Stimulated activated CD8-positive, alpha-beta memory T cell treated with anti-CD3 and anti-CD28 coated beads, Interleukin-15, amount 100 ng/mL, for 24 hours (primary cell): ENCODE measurements around the gene ERC1.
"Not testable (repeated sequence)": the region's sequence is repeated elsewhere in the genome, so short reads cannot be mapped to it uniquely, and the experiment has no call there.

ENCODE experiments used
- DNase-seq: peaks from one replicate; pipeline ENCODE4 v3.0.0-alpha.2; 2020; ENCODE audit warnings: low read depth

The ERC1 gene

DNA sequence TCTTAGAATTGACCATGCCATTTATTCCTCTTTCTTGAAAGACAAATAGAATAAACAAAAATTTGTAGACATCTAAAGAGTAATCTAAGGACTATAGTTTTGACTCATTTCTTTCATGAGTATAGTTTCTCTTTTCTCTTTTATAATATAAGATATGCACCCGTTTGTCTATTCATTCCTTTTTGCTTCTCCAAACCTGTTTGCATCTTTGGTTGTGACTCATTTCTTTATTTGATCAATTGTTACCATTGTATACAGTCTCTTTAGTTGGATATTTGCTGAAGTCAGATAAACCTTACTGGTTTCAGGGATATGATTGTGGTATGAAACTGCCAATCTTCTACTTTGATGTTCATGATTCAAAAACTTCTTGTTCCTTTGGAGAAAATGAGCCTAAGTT is 334.6 kb downstream of the ERC1 start:
- DNase-seq: no peak

DNA sequence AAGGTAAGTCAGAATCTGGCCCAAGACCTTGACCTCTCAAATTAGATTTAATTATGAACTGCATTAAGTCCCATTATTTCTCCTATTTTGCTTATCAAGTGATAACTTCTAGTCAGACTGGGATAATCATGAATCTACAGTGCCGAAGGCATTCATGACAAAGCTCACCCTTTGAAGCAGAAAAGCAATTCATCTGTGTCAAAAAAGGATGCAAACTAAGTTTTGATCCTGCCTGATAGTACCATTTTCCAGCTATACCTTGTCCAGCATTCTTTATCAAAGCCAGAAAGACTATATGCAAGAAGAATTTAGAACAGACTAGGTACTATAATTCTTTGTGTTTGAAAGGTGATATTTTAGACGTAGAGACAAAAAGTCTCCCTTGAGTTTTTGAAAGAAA is 335.2 kb downstream of the ERC1 start:
- DNase-seq: no peak

- no peak for DNase-seq
Observed at GRCh38 chr12:1328391-1328790, 337.4 kb downstream of the ERC1 start.

DNA sequence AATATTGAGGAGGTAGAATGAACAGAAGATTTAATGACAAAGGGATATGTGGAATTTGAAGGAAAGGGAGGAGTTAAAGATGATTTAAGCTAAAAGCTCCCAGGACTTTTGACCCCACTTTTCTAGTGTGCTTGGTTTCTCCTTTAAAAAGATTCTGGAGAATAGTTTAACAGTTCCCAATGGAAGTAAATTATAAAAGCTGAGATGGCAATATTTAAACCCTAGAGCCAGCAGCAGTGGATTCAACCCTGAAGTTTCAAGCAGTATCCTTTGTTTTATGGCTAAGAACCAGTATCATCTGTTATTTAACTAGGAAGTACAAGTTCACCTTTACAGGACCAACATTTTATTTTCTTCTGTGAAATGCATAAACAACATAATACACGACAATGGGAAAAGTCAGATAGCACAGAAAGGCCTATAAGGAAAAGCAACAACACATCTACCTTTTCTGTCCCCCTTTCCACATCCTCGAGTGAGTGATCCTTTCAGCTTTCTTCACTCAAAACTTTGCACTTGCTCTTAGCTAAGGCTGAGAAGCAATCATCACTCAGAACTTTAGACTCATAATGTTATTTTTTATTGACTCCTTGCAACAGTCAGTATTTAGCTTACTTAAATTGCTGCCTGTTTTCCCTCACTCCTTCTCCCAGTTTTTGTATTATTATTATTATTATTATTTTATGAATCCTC is 338.9 kb downstream of the ERC1 start:
- DNase-seq: no peak

- DNase-seq: no peak
Observed at GRCh38 chr12:1330477-1330827, 339.4 kb downstream of the ERC1 start.

DNA sequence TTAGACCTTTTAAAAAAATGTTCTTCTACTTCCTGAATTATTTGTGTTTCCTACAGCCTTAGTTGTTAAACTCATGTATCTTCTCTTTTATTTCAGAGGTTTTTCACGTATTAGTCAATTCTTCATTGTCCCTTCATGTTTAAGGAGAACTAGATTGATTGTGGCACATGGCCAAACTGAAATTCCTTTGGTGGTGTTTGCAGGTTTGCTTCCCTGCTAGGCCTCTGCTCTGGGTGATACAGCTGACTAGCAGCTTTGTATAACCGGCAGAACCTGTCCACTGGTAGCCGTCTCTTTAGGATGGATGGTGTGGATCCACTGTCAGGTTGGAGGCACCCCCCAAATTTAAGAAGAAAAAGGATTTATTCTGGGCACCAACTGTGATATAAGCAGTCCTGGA is 341.3 kb downstream of the ERC1 start:
- DNase-seq: no peak

DNA sequence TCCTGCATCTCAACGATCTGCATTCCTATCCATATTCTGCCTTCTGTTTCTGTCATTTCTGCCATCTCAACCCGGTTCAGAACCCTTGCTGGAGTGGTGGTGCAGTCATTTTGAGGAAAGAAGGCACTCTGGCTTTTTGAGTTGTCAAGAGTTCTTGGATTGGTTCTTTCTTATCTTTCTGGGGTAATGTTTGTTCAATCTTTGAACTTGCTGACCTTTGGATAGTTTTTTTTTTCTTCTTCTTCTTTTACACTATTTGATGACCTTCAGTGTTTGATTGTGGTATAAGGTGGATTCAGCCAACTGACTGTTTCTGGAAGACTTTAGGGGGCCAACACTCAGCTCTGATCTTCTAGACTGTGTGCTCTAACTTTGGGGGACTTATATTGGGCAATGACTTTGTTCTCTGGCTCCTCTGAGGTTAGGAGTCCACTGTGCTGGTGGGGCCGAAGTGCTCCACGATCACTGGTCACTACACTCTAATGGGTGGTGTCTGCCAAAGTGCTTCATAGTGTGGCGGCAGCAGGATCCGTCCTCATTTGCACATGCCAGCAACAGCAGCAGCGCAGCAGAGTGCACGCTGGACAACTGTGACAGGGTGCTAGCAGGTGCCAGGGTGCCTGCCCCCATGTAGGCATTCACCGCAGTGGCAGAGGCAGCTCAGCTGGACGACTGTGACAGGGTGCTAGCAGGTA is 347.6 kb downstream of the ERC1 start:
- no peak for DNase-seq

- DNase-seq: not testable (repeated sequence)
Observed at GRCh38 chr12:1339178-1339541, 348.1 kb downstream of the ERC1 start.

- no peak for DNase-seq
Observed at GRCh38 chr12:1339618-1340319, 348.7 kb downstream of the ERC1 start.

GRCh38 chr12:1341270-1341669 is 350.2 kb downstream of the ERC1 start:
- DNase-seq: not testable (repeated sequence)

- DNase-seq: no peak
Observed at GRCh38 chr12:1343422-1343821, 352.4 kb downstream of the ERC1 start.

- no peak for DNase-seq
Observed at GRCh38 chr12:1344245-1344644, 353.2 kb downstream of the ERC1 start.

GRCh38 chr12:1346126-1346525 is 355.1 kb downstream of the ERC1 start:
- no peak for DNase-seq

- DNase-seq: no peak
Observed at GRCh38 chr12:1347294-1347693, 356.3 kb downstream of the ERC1 start.

GRCh38 chr12:1348606-1349005 is 357.6 kb downstream of the ERC1 start:
- DNase-seq: no peak

- no peak for DNase-seq
Observed at GRCh38 chr12:1350055-1350933, 359.3 kb downstream of the ERC1 start.

GRCh38 chr12:1350934-1351240 is 359.9 kb downstream of the ERC1 start:
- DNase-seq: no peak

GRCh38 chr12:1351926-1352325 is 360.9 kb downstream of the ERC1 start:
- DNase-seq: no peak

DNA sequence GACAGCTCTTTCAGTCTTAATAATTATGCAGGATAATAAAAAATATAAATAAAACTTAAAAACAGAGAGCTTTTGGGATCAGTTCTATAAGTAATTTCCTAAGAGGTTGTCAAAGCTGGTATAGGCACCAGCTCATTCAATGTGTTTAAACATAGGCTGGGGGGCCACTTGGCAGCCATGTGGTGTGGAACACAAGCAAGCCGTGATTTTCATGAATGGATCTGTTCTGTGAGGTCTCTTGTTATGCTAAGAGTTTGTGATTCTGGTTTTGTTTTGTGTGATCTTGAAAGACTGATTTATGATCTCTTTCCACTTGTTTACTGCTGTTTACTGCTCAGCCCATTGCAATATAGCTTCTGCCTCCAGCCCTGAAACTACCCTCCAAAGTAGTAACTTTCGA is 362.4 kb downstream of the ERC1 start:
- no peak for DNase-seq

- no peak for DNase-seq
Observed at GRCh38 chr12:1355396-1355795, 364.4 kb downstream of the ERC1 start.

GRCh38 chr12:1355871-1356270 is 364.8 kb downstream of the ERC1 start:
- not testable (repeated sequence) for DNase-seq

- no peak for DNase-seq
Observed at GRCh38 chr12:1356285-1356684, 365.3 kb downstream of the ERC1 start.

- DNase-seq: no peak
Observed at GRCh38 chr12:1357171-1357570, 366.1 kb downstream of the ERC1 start.
